GM23248 (cell line): ENCODE data around the gene PTK7.

Experiments used
- EZH2 ChIP-seq: fragments of 200-600 bp; sonication (generic); IDR thresholded peaks from 2 replicates; pipeline ENCODE4 v1.6.1; 2018; ENCODE audit warnings: antibody characterized with exemption, mild to moderate bottlenecking; ENCODE audit not compliant: insufficient read depth, poor library complexity, severe bottlenecking
- EZH2phosphoT487 ChIP-seq: fragments of 200-600 bp; sonication (generic); IDR thresholded peaks from 2 replicates; pipeline ENCODE4 v1.6.1; 2018; ENCODE audit warnings: antibody characterized with exemption, moderate library complexity, mild to moderate bottlenecking, low read depth; ENCODE audit not compliant: insufficient read depth

DNA sequence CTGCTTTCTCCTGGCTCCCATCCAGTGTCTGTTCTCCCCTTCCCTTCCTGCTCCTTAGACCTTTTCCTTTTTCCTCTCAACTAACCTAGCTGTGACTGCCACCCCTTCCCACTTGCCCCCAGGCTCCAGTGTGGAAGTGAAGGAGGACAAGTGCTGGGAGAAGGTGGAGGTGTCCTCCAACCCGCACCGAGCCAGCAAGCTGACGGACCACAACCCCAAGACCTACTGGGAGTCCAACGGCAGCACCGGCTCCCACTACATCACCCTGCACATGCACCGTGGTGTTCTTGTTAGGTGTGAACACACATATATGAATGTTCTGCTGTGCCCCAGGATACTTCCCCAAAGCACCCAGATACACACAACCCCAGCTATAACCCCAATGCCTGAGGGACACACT lies 124.4 kb downstream of the PTK7 start:
- TF ChIP-seq EZH2 (no peak), EZH2phosphoT487 (no peak)
